Upper lobe of right lung (tissue), 1 donor: ENCODE results near the gene CIAO2A. TPM values are rescaled to one million over a fixed set of nuclear protein-coding genes. Genes with fewer than 3 reads are reported as not detected.
"Not testable (repeated sequence)": the region's sequence is repeated elsewhere in the genome, so short reads cannot be mapped to it uniquely, and the experiment has no call there.

Source experiments
- ATAC-seq: fragments of 200-7000 bp; cut with Tn5 transposase; one replicate; pipeline ENCODE4 v1.9.1; 2020; ENCODE audit warnings: mild to moderate bottlenecking, moderate library complexity
- DNase-seq: peaks from one replicate; pipeline ENCODE4 v3.0.0-alpha.2; 2020
- H3K27ac ChIP-seq: fragments of 200-600 bp; one replicate; pipeline ENCODE4 v1.8.0; 2022
- H3K27me3 ChIP-seq: fragments of 200-600 bp; one replicate; pipeline ENCODE4 v1.8.0; 2022; ENCODE audit warnings: mild to moderate bottlenecking
- H3K36me3 ChIP-seq: fragments of 200-600 bp; one replicate; pipeline ENCODE4 v1.8.0; 2022
- H3K4me1 ChIP-seq: fragments of 200-600 bp; one replicate; pipeline ENCODE4 v1.8.0; 2022
- H3K4me3 ChIP-seq: fragments of 200-600 bp; one replicate; pipeline ENCODE4 v1.8.0; 2022; ENCODE audit warnings: mild to moderate bottlenecking
- H3K9me3 ChIP-seq: fragments of 200-600 bp; one replicate; pipeline ENCODE4 v1.8.0; 2022
- CTCF ChIP-seq: fragments of 200-600 bp; IDR thresholded peaks from one replicate; pipeline ENCODE4 v1.8.0; 2022; ENCODE audit warnings: antibody characterized with exemption
- intact Hi-C: fragments of 100-400 bp; cut with DNase I; formaldehyde crosslinking; loops from one replicate; pipeline ENCODE4 v1.11.0; 2022
- total RNA-seq: library from RNA; stranded (reverse); fragmentation: NEBNext Ultra II Directional; extraction: Animal tissue kit (Norgen Biotek cat#: 25700); gene quantifications from one replicate; pipeline ENCODE4 v1.2.1, GENCODE V29; 2021
- donor health status: DM: no; HTN: yes; CAD: no; lungs with severe emphysema.

Gene CIAO2A
- total RNA-seq, 1 donor from 2014 or later = 54.9 TPM

DNA sequence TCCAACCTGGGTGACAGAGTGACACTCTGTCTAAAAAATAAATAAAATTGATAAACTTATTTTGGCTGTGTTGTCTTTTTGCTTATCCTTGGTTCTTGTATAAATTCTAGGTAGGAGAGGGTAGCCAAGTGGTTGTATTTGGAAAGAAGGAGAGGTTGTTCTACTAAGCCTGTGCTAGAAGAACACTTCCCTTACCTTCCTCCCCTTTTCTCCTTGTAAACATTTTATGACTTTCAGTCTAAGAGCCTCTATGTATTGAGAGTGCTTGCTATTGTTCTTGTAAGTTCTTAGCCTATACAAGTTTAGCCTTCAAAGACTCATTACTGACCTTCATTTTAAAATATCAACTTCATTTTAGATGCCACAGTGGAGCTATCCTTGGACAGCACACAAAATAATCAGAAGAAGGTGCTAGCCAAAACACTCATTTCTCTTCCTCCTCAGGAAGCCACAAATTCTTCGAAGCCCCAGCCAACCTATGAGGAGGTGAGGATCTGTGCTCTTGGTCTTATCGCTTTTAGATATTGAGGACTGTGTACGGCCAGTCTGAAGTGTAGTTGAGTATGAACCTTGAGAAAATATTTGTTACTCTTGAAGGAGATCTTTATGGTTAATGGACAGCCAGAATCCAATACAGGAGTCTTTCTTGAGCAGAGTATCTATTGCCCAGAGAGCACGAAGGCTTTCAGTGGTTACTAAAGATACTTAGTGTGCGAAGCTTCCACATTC lies 24.3 kb upstream of the CIAO2A start:
- H3K4me3 ChIP-seq = no peak overlapping the region
- H3K27ac ChIP-seq = no peak overlapping the region
- no peak for TF ChIP-seq CTCF
- intact Hi-C loops = no loop called here
- ATAC-seq = peak; percentile 93
- no peaks in the 10 kb centered on the region for H3K9me3 ChIP-seq
- no peaks in the 10 kb centered on the region for H3K27me3 ChIP-seq
- H3K36me3 ChIP-seq = peaks cover 99% of the 10 kb centered on the region
- peaks cover 21% of the 10 kb centered on the region for H3K4me1 ChIP-seq
- no peak for DNase-seq

DNA sequence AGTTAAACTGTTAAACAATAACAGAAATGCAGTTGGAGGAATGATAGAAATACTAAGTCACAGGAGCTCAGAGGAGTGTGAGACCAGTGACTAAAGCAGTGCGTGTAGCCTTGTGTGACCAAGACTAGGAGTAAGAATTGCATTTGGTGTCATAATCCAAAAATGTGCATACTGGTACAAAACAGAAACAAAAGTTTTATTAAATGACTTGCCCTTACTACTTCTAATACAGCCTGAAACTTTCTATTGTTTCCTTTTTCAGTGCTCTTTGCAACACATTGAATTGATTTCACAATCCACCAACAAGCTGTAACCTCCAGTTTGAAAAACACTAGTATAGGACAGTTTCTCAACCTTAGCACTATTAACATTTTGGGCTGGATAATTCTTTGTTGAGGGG lies 19.3 kb upstream of the CIAO2A start:
- DNase-seq (no peak), ATAC-seq (peak; percentile 55)
- Histone ChIP-seq H3K36me3 (peaks cover 56% of the 10 kb centered on the region), H3K27me3 (no peaks in the 10 kb centered on the region), H3K4me1 (peaks cover 40% of the 10 kb centered on the region), H3K27ac (no peak overlapping the region), H3K4me3 (no peak overlapping the region), H3K9me3 (no peaks in the 10 kb centered on the region)
- intact Hi-C loops = no loop called here
- TF ChIP-seq CTCF = no peak

DNA sequence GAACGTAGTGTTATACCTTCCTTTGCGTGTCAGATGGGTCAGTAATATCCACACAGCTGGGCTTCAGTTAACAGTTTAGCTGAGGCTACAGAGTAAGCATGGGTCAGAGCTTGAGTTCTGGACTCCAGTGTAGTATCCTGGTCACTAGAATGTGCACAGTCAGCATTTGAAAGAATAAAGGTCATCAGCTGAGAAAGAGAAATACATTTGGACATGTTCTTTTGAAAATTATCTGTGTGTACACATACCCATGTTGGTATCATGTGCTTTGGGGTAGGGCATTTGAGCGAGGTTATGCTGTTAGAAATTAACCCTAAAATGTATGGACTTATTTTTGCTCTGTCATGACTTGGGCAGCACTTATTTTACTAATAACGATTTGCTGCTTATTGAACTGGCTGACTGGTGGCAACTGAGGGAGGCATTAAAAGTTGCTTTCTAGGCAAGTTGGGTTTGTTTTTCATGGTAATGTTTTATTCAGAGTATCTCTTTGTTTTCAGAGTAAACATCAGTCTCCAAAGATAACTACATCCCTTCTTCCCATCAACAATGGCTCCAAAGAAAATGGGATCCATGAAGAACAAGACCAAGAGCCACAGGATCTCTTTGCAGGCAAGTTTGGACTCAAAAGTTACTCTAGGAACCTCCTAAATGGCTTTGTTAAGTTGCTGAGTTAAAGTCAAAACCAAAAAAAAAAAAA lies 18.6 kb upstream of the CIAO2A start:
- TF ChIP-seq CTCF = no peak
- Histone ChIP-seq H3K4me1 (peaks cover 34% of the 10 kb centered on the region), H3K9me3 (no peaks in the 10 kb centered on the region), H3K27ac (no peak overlapping the region), H3K27me3 (no peaks in the 10 kb centered on the region), H3K4me3 (no peak overlapping the region), H3K36me3 (peaks cover 49% of the 10 kb centered on the region)
- intact Hi-C loops = no loop called here
- ATAC-seq = peak; percentile 28
- DNase-seq = no peak

GRCh38 chr15:64111679-64112050 lies 18.0 kb upstream of the CIAO2A start:
- peaks cover 40% of the 10 kb centered on the region for H3K4me1 ChIP-seq
- no peak for DNase-seq
- TF ChIP-seq CTCF = no peak
- intact Hi-C loops = no loop called here
- H3K4me3 ChIP-seq = no peak overlapping the region
- no peak overlapping the region for H3K27ac ChIP-seq
- H3K36me3 ChIP-seq = peaks cover 43% of the 10 kb centered on the region
- H3K9me3 ChIP-seq = no peaks in the 10 kb centered on the region
- ATAC-seq = no peak
- H3K27me3 ChIP-seq = no peaks in the 10 kb centered on the region

DNA sequence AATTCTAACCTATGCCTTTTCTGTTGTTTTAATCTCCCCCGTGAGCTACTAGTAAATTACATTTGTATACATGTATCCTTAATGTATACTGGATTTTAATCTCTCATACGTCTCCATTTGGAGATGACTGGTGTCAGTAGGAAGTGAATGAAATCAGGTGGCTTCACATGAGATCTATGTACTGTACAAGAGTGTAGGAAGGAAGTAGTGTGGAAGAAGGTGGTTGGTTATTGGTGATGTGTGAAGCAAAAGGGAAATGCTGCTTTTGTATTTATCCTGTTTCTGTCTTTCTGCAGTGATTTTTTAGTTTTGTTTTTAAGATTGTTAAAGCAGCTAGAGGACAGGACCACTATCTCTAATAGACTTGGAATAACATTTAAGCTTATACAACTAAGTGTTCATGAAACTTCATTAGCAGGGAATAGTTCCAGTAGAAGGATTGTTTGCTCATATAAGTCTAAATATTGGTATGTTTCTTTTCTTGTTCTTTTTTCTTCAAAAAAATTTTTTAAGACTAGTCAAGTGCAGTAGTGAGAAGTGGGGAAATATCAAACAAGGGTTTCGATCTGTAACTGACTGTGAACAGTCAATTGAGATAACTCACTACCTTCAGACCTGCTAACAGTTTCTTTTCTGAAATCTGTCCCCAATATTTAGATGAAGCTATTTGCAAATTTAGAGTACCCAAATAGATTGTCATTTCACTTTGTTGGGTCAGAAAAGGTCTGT lies 17.5 kb upstream of the CIAO2A start:
- TF ChIP-seq CTCF = no peak
- intact Hi-C loops = no loop called here
- Histone ChIP-seq H3K9me3 (no peaks in the 10 kb centered on the region), H3K36me3 (peaks cover 38% of the 10 kb centered on the region), H3K27ac (no peak overlapping the region), H3K4me3 (no peak overlapping the region), H3K27me3 (no peaks in the 10 kb centered on the region), H3K4me1 (peaks cover 45% of the 10 kb centered on the region)
- no peak for DNase-seq
- peak; percentile 58 for ATAC-seq

GRCh38 chr15:64110108-64110701 lies 16.6 kb upstream of the CIAO2A start:
- H3K4me3 ChIP-seq, H3K27ac ChIP-seq, H3K27me3 ChIP-seq, DNase-seq, ATAC-seq, H3K9me3 ChIP-seq, intact Hi-C loops: not testable (repeated sequence)
- Histone ChIP-seq H3K36me3 (peaks cover 29% of the 10 kb centered on the region), H3K4me1 (peaks cover 53% of the 10 kb centered on the region)
